Small intestine (tissue), 7 donors: ENCODE data around the gene LY6G5B. TPM values are rescaled to one million over a fixed set of nuclear protein-coding genes. Genes with fewer than 3 reads are reported as not detected.

Source experiments
- DNase-seq, 2 donors: peaks; one replicate each; pipeline versions ENCODE4 v3.0.0 to v3.0.0-alpha.2; 2013
- FAIRE-seq: peaks from 2 replicates; lab custom pipeline; 2012; peaks lifted over from hg19 to GRCh38; lab: Jason Lieb, UNC
- H3K27ac ChIP-seq, 3 donors: one replicate each; pipeline ENCODE4 v1.5.1; 2013; ENCODE audit warnings: low read length in 2 of 3, mild to moderate bottlenecking in 2 of 3, control low read depth in 1 of 3, inconsistent platforms in 1 of 3, low read depth in 1 of 3, moderate library complexity in 1 of 3
- H3K27me3 ChIP-seq, 3 donors: one replicate each; pipeline ENCODE4 v1.6.1; 2013; ENCODE audit warnings: low read length in 3 of 3, inconsistent platforms in 1 of 3; ENCODE audit not compliant: control insufficient read depth in 3 of 3, insufficient read depth in 3 of 3
- H3K36me3 ChIP-seq, 3 donors: one replicate each; pipeline ENCODE4 v1.6.1; 2013; ENCODE audit warnings: low read length in 3 of 3, inconsistent platforms in 1 of 3, low read depth in 1 of 3, mild to moderate bottlenecking in 1 of 3, moderate library complexity in 1 of 3; ENCODE audit not compliant: control insufficient read depth in 3 of 3, insufficient read depth in 2 of 3
- H3K4me1 ChIP-seq, 3 donors: one replicate each; pipeline ENCODE4 v1.6.1; 2013; ENCODE audit warnings: low read length in 2 of 3, inconsistent platforms in 1 of 3, low read depth in 1 of 3, mild to moderate bottlenecking in 1 of 3, moderate library complexity in 1 of 3; ENCODE audit not compliant: control insufficient read depth in 3 of 3, insufficient read depth in 2 of 3
- H3K4me3 ChIP-seq, 3 donors: one replicate each; pipeline ENCODE4 v1.5.1; 2013; ENCODE audit warnings: low read length in 3 of 3, control low read depth in 1 of 3, inconsistent platforms in 1 of 3, low read depth in 1 of 3, mild to moderate bottlenecking in 1 of 3, moderate library complexity in 1 of 3
- H3K9me3 ChIP-seq, 2 donors: one replicate each; pipeline ENCODE4 v1.6.1; 2013; ENCODE audit warnings: low read depth in 1 of 2, low read length in 1 of 2; ENCODE audit not compliant: control insufficient read depth in 2 of 2, insufficient read depth in 1 of 2
- WGBS, 3 donors: extraction: QIAGEN DNeasy Blood & Tissue Kit; methylation state at CpG; one replicate each; pipeline ENCODE4 v1.1.7; 2013; 5-methylcytosine and 5-hydroxymethylcytosine counted together
- polyA plus RNA-seq, 4 donors: library from polyadenylated mRNA; stranded (reverse) in 3 of 4; unstranded in 1 of 4; fragments of 200-250 nt in 3 of 4; fragments of 120-200 nt in 1 of 4; gene quantifications; one replicate each; pipeline versions ENCODE4 v1.2.1 to v1.2.3, GENCODE V29; 2013
- donor health status: healthy with polysubstance abuse.
- donor health status: control.
- donor health status: control.
- donor health status: Bipolar disorder and iron deficiency.
- donor health status: healthy.

Gene LY6G5B
- polyA plus RNA-seq, 4 donors = 3.8 to 16.5 (median 4.2) TPM

DNA sequence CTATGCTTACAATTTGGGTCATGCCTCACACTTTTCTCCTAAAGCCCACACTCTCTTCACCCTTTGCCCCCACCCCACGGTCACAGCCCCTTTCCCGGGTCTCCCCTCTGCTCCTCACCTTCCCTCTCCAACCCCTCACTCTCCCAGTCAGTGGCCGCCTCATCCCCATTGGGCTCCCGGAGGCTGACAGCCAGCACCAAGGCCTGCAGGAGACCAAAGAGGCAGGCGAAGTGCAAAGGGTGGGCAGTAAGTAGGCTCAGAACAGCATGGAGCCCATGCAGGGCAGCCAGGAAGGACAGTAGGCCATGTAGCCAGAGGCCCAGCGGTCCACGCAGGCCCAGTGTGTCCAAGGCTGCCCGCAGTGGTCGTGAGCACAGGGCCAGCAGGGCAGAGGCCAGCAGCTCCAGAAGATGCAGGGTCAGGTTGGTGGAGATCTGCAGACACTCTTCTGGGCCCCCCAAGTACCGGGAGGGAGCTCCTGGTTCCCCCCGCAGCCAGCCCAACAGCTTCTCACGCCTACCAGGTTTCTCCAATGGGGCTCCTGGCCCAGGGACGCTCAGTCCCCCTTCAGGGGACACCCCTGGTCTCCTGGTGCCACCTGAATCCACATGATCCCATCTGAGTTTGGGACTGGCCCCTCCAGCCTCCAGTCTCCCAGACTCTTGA lies 10.7 kb upstream of the LY6G5B start:
- H3K27ac ChIP-seq = peak overlapping the region in 1 of 3 donors; percentile 96
- no peak for FAIRE-seq
- WGBS, 3 donors = 53 to 81% (median 74%) methylated on average over 13 of the region's 13 CpGs

DNA sequence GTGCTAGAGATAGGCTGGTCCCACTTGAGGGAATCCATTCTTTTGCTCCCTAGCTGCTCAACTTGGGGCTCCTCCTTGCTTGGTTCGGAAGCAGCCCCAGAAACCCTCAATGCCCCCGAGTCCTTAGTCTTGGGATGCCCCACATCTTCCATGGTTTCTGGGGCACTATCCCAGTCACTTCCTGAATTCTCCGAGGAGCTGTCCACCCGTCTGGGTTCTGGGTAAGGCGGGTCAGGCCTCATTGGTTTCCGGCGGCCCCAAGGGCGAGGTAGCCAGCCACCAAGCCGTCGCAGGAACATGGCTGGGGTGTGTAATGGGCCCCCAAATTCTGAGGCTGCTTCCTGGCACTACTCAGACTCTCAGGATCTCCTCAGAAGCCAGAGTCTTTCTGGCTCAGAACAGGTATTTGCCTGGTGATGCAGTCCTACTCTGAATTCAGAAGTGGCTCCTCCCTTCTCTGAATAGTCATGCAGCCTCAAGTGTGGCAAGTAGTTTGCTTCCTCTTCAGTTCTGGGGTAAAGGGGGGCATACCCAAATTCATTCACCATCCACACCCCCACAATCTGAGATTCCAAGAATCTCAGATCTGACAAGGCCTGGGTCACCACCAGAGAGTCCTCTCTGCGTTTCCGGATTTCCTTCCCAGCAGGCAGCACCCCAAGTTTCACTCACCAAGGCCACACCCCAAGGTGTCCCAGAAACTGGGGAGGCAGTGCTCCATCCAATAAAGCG lies 10.0 kb upstream of the LY6G5B start:
- H3K4me1 ChIP-seq = peaks cover 8 to 61% (median 19%) of the 10 kb centered on the region in 3 donors
- H3K36me3 ChIP-seq = peaks cover 2 to 57% (median 5%) of the 10 kb centered on the region in 3 donors
- peak overlapping the region; percentile 68 to 96 (median 88) for H3K27ac ChIP-seq
- DNase-seq (peak; percentile 63 to 82), FAIRE-seq (no peak)
- H3K9me3 ChIP-seq = no peaks in the 10 kb centered on the region
- H3K27me3 ChIP-seq = no peaks in the 10 kb centered on the region
- WGBS, 3 donors = 5 to 22% (median 5%) methylated on average over 13 of the region's 13 CpGs
- H3K4me3 ChIP-seq = peak overlapping the region; percentile 66 to 90 (median 72)

More for the DNA sequence above, 10.7 kb upstream of the LY6G5B start:
- Histone ChIP-seq H3K9me3 (no peaks in the 10 kb centered on the region), H3K27me3 (no peaks in the 10 kb centered on the region), H3K4me3 (peak overlapping the region; percentile 66 to 90 (median 72)), H3K4me1 (peaks cover 8 to 65% (median 19%) of the 10 kb centered on the region in 3 donors), H3K36me3 (peaks cover 2 to 55% (median 5%) of the 10 kb centered on the region in 3 donors)
- DNase-seq = no peak

DNA sequence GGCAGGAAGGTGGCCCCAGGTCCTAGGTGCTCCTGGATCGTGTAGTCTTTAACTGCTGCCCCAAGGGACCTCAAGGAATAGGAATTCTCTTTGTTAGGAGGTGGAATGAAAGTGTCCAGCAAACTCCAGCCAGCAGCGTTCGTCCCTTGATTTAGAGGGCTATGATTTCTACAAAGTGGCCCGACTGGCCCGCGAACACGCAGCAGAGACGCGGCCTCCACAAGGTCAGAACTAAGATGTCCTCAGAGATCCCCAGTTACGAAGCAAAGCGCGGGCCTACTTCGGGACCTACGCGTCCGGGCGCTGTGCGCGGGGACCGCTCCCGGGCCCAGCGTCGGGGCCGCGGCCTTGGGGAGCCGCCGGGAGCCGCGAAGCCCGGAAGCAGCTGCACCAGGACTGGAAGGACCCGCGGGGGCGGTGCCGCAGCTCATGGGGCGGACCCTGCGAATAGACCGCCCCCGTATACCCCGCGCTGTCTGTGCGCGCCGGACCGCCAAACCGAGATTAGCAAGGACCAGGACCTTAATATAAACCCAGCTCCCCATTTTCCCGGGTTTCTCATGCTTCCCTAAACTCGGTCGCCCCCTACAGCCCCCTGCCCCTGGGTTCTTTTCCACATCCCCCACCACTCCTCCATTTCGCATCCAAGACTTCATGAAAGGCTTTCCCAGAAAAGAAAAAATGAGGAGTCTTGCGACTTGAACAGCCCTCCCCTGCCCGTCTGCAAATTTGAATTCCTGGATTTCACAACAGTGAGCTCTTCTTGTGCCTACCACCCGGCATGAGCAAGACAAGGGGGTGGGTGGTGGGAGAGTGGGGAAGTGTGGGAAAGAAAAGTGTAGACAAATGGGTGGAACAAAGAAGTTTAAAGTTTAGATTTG lies 9.2 kb upstream of the LY6G5B start, which contains the start of gene C6orf47:
Gene C6orf47 (minus strand): TSS at position 398 of the 881 bp plus-strand sequence. CDS start 831 bp downstream, outside the sequence.
- Histone ChIP-seq H3K4me1 (peaks cover 8 to 53% (median 18%) of the 10 kb centered on the region in 3 donors), H3K36me3 (peaks cover 2 to 56% (median 5%) of the 10 kb centered on the region in 3 donors), H3K27me3 (no peaks in the 10 kb centered on the region), H3K27ac (peak within 1 kb of the TSS; percentile 69 to 96 (median 88)), H3K4me3 (peak within 1 kb of the TSS; percentile 66 to 90 (median 72)), H3K9me3 (no peaks in the 10 kb centered on the region)
- 0 to 1% (median 1%) methylated on average over 45 to 52 of the region's 52 CpGs for WGBS, 3 donors
- FAIRE-seq (no peak), DNase-seq (peak; percentile 85 to 91)

DNA sequence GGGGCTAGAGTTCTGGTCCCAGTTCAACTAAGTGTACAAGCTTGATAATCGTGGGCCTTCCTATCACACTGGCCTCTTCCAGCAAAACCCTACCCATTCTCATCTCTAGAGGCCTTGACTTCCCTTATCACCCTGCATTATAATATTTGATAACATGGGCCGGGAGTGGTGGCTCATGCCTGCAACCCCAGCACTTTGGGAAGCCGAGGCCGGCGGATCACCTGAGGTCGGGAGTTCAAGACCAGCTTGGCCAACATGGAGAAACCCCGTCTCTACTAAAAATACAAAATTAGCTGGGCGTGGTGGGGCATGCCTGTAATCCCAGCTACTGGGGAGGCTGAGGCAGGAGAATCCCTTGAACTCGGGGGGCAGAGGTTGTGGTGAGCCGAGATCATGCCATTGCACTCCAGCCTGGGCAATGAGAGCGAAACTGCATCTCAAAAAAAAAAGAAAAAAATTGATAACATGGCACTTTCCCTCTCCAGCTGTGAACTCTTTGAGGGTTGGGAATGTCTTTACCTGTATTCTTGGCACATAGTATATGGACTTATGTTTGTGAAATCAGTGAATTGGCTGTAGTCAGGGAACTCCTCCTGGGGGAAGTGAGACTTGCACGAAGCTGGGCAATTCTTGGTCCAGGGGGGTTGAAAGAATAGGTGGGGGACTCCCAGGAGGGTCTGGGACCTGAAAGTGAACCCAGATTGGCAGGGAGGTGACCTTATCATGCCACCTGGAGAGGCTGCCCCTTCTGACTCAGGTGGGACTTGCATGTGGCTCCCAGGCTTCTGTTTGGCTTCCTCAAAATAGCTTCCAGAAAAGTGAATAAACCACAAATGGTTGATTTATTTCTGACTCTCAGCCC lies 8.3 kb upstream of the LY6G5B start:
- no peak for FAIRE-seq
- 46 to 70% (median 63%) methylated on average over 12 of the region's 12 CpGs for WGBS, 3 donors
- peak overlapping the region in 2 of 3 donors; percentile 66 to 90 for H3K4me3 ChIP-seq

DNA sequence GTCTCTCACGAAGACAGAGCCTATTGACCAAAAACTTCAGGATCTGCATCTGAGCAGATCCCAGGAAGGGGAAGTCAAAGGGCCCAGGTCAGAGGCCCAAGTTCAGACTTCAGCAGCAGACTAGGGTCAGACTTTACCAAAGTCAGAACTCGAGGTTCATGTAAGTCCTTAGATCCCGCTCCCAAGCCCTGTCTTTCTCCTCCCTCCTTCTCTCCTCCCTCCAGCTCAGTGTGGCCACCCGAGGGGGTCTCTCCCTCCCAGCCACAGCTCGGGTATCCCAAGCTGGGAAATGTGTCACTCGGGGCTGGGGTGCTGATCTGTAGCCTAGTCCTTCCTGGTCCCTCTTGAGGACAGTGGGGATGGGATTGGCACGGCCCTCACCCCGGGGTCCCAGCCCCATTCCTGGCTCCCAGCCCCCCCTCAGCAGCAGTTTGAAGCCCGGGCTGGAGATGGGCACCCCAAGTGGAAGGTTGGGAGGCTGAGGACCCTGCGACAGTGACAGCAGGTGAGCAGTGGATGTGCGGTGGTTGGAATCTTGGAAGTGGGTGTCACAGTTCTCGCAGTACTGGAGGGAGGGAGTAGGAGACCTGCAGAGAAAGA lies 7.6 kb upstream of the LY6G5B start:
- Histone ChIP-seq H3K27me3 (no peaks in the 10 kb centered on the region), H3K9me3 (no peaks in the 10 kb centered on the region), H3K4me3 (peak overlapping the region in 2 of 3 donors; percentile 9 to 61), H3K36me3 (peaks cover 2 to 55% (median 5%) of the 10 kb centered on the region in 3 donors), H3K27ac (peak overlapping the region; percentile 24 to 94 (median 27)), H3K4me1 (peaks cover 3 to 57% (median 18%) of the 10 kb centered on the region in 3 donors)
- WGBS, 3 donors = 84 to 87% (median 85%) methylated on average over 12 of the region's 12 CpGs
- DNase-seq = no peak
- no peak for FAIRE-seq

More for the DNA sequence above, 8.3 kb upstream of the LY6G5B start:
- Histone ChIP-seq H3K4me1 (peaks cover 3 to 51% (median 15%) of the 10 kb centered on the region in 3 donors), H3K27me3 (no peaks in the 10 kb centered on the region), H3K36me3 (peaks cover 2 to 53% (median 5%) of the 10 kb centered on the region in 3 donors), H3K27ac (peak overlapping the region; percentile 69 to 96 (median 88)), H3K9me3 (no peaks in the 10 kb centered on the region)
- DNase-seq = peak in 1 of 2 donors; percentile 43

DNA sequence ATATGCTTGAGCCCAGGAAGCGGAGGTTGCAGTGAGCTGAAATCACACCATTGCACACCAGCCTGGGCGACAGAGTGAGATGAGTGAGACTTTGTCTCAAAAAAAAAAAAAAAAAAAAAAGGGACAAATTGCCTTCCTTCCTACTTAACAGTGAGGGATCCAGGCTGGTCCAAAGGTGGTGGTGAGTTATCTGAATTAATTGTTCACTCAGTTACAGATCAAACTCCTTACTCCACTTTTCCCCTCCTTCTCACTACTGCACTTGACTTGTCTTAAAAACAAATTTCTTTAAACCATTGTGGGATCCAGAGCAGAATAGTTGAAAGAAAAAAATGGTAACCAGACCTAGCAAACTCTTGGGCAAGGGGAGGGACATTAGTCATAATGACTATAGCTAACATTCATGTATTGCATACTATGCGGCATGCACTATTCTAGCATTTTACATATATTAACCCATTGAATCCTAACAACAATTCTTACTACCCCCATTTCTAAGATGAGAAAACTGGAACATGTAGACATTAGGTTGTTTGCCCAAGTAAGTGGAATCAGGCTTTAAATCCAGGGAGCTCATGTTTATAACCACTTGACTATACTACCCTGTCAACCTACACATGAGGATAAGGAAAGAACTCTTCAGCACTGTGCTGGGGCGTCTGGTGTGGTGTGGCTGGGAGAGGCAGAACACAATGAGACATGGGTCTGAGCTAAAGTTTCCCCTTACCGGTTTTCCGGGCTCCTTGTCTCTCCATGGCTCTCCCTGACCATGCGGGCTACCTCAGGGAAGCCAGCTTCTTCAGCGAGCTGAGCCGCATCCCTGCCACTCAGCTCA lies 6.4 kb upstream of the LY6G5B start:
- DNase-seq (peak; percentile 57 to 81), FAIRE-seq (no peak)
- Histone ChIP-seq H3K4me3 (peak overlapping the region in 2 of 3 donors; percentile 61 to 85), H3K4me1 (peaks cover 3 to 54% (median 14%) of the 10 kb centered on the region in 3 donors), H3K9me3 (no peaks in the 10 kb centered on the region), H3K27me3 (no peaks in the 10 kb centered on the region), H3K36me3 (peaks cover 2 to 52% (median 8%) of the 10 kb centered on the region in 3 donors), H3K27ac (peak overlapping the region; percentile 79 to 97 (median 94))
- WGBS, 3 donors = 14 to 43% (median 41%) methylated on average over 8 to 9 of the region's 9 CpGs
